GM08714 (cell line): ENCODE data around the gene SAMD11.
A peak's percentile ranks its signal among the peaks of the same experiment; 100 is the strongest.

Experiments
- H3K4me3 ChIP-seq: fragments of 200-500 bp; sonication (Bioruptor generic); 2 replicates; pipeline ENCODE4 v1.5.1; 2014; ENCODE audit warnings: mild to moderate bottlenecking, low read length, inconsistent platforms
- ZNF274 ChIP-seq: IDR thresholded peaks from 2 replicates; pipeline ENCODE4 v1.6.1; 2012; ENCODE audit warnings: mild to moderate bottlenecking, low read depth, low read length

The SAMD11 gene

GRCh38 chr1:961132-961669, 37.5 kb downstream of the SAMD11 start:
- H3K4me3 ChIP-seq = peak overlapping the region; percentile 70
- no peak for TF ChIP-seq ZNF274

GRCh38 chr1:962381-963300, 38.9 kb downstream of the SAMD11 start:
- no peak for TF ChIP-seq ZNF274
- H3K4me3 ChIP-seq = no peak overlapping the region

- no peak overlapping the region for H3K4me3 ChIP-seq
- no peak for TF ChIP-seq ZNF274
These were observed 39.6 kb downstream of the SAMD11 start for GRCh38 chr1:963301-963651.

- TF ChIP-seq ZNF274 = no peak
- H3K4me3 ChIP-seq = no peak overlapping the region
These were observed 40.2 kb downstream of the SAMD11 start for GRCh38 chr1:963746-964525.

DNA sequence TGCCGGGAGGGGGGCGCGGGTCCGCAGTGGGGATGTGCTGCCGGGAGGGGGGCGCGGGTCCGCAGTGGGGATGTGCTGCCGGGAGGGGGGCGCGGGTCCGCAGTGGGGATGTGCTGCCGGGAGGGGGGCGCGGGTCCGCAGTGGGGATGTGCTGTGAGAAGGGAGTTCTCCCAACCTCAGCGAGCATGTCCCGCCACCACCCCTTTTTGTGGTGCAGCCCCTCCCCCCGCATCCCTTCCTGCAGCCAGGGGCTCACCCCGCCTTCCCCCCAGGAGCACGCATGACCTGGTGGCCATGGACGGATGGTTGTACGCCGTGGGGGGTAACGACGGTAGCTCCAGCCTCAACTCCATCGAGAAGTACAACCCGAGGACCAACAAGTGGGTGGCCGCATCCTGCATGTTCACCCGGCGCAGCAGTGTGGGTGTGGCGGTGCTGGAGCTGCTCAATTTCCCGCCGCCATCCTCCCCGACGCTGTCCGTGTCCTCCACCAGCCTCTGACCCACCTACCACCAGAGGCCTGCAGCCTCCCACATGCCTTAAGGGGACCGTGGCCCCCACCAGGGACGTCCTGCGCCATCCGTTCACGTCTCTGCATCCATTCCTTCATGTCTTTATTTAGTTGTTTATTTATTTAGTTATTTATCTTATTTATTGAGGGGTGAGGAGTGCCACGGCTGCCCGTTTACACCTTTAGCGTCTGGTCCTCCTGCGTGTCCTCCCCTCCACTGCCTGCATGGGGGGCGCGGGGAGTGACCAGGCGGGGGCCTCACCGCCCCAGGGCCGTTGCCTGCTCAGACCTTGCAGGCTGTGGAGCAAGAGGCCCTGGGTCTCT, 41.2 kb downstream of the SAMD11 start:
- H3K4me3 ChIP-seq = no peak overlapping the region
- no peak for TF ChIP-seq ZNF274

DNA sequence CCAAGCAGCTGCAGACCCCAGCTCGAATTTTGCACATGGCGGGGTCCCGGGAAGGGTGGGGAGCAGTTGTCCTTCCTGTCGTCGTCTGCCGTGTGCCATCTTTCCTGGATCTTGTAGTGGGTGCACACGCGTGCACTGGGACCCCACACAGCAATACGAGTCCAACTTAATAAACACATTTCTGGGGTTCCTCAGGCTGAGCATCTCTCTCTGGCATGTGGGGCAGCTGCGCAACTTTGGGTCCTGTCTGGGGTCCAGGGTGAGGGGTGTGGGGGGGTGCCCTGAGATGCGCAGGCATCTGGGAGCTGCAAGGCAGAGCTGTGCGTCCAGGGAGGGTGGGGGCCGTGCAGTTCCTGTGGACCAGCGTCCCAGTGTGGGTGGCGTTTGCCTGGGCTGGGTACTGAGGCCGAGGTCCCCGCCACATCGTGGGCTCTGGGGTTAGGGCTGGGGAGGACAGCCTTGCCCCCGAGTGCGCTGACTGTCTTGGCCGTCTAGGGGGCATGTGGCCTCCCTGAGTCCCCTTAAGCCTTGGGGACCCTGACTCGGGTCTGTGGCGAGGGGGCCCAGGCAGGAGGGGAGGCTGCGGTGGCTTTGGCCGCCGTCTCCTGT, 41.9 kb downstream of the SAMD11 start:
- no peak for TF ChIP-seq ZNF274
- no peak overlapping the region for H3K4me3 ChIP-seq

GRCh38 chr1:966135-966703, 42.5 kb downstream of the SAMD11 start, which contains the start of gene PLEKHN1:
Gene PLEKHN1, plus strand, starts transcription at chr1:966482. Its CDS starts 50 bp downstream, at chr1:966532.
- TF ChIP-seq ZNF274 = no peak
- H3K4me3 ChIP-seq = peak within 1 kb of the TSS; percentile 46; the same call in 1 of the 2 replicates

- H3K4me3 ChIP-seq = peak overlapping the region; percentile 46; the same call in 1 of the 2 replicates
- TF ChIP-seq ZNF274 = no peak
These were observed 43.1 kb downstream of the SAMD11 start for GRCh38 chr1:966704-967300.

DNA sequence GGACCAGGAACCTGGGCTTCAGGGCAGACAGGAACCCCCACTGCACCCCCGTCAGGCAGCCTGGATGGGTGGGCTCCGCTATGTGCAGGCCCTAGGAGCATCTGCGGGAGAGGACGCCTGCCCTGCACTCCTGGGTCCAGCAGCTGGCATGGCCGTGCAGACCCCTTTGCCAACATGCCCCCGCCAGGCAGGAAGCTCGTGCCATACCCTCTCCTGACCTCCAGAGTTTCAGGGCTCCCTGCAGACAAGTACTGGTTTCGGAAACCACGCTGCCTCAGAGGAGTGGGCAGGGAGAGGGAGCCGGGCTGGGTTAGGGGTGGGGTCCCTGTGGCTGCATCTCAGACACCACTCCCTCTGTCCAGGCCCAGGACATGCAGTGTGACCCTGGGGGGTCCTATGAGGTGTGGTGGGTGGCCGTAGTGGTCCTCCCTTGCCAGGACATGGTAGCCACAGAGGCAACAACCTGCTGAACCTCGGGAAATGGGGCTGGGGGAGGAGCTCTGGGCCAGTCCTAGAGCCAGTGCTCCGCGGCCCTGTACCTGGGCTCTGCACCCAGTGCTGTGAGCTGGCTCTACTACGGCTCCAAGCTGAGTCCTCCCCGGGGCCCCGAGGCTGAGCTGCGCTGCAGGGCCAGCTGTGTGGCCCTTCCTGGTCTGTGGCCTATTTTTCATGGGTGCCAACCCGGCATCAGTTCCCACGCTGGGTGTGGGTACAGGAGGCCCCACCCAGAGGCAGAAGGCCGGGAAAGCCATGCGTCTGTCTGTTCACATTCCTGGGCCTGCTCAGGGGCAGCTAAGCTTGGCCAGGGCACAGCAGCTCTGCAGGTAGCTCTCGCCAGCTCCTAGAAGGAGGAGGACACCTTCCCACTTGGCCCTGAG, 44.0 kb downstream of the SAMD11 start:
- no peak for TF ChIP-seq ZNF274
- no peak overlapping the region for H3K4me3 ChIP-seq

GRCh38 chr1:969260-969855, 45.6 kb downstream of the SAMD11 start:
- TF ChIP-seq ZNF274 = no peak
- H3K4me3 ChIP-seq = no peak overlapping the region

DNA sequence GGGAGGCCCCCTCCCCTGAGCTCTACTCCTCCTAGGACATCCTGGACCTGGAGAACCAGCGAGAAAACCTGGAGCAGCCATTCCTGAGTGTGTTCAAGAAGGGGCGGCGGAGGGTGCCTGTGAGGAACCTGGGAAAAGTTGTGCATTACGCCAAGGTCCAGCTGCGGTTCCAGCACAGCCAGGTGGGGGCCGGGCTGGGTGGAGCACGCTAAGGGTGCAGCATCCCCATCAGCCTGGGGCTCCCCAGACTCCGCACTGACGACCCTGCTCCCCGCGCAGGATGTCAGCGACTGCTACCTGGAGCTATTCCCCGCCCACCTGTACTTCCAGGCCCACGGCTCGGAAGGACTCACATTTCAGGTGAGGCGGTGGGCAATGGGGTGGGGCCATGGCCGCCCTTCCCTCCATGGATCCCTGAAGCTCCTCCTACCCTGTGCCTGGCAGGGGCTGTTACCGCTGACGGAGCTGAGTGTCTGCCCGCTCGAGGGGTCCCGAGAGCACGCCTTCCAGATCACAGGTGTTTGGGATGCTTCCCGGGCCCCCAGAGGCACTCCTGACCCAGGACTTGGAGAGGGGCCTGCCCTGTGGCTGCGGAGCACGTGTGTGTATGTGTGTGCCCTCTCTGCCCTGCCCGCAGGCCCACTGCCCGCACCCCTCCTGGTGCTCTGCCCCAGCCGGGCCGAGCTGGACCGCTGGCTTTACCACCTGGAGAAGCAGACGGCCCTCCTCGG, 46.7 kb downstream of the SAMD11 start:
- H3K4me3 ChIP-seq = no peak overlapping the region
- no peak for TF ChIP-seq ZNF274
